Mucosa of rectum (tissue), 2 donors: ENCODE measurements around the gene ZNF775.
A peak's percentile ranks its signal among the peaks of the same experiment; 100 is the strongest.

ENCODE experiments used
- H3K27ac ChIP-seq, 2 donors: one replicate each; pipeline ENCODE4 v1.7.0; 2013; ENCODE audit warnings: inconsistent platforms in 2 of 2, low read depth in 2 of 2, low read length in 2 of 2
- H3K27me3 ChIP-seq, 2 donors: one replicate each; pipeline ENCODE4 v1.7.0; 2013; ENCODE audit warnings: low read length in 2 of 2; ENCODE audit not compliant: control insufficient read depth in 2 of 2, insufficient read depth in 2 of 2
- H3K36me3 ChIP-seq, 2 donors: one replicate each; pipeline ENCODE4 v1.7.0; 2013; ENCODE audit warnings: low read length in 2 of 2; ENCODE audit not compliant: control insufficient read depth in 2 of 2, insufficient read depth in 2 of 2
- H3K4me1 ChIP-seq, 2 donors: one replicate each; pipeline ENCODE4 v1.7.0; 2013; ENCODE audit warnings: low read length in 2 of 2, mild to moderate bottlenecking in 1 of 2; ENCODE audit not compliant: control insufficient read depth in 2 of 2, insufficient read depth in 2 of 2
- H3K4me3 ChIP-seq, 2 donors: one replicate each; pipeline ENCODE4 v1.7.0; 2013; ENCODE audit warnings: low read length in 2 of 2
- H3K9ac ChIP-seq, 2 donors: one replicate each; pipeline ENCODE4 v1.7.0; 2013; ENCODE audit warnings: low read length in 2 of 2, low read depth in 1 of 2, mild to moderate bottlenecking in 1 of 2
- H3K9me3 ChIP-seq, 2 donors: one replicate each; pipeline ENCODE4 v1.7.0; 2013; ENCODE audit warnings: low read length in 2 of 2; ENCODE audit not compliant: control insufficient read depth in 2 of 2
- donor health status: healthy.
- donor health status: Normal muscosa, but diverticular disease.

The ZNF775 gene

GRCh38 chr7:150359622-150360362, 19.3 kb upstream of the ZNF775 start:
- no peak overlapping the region for H3K27ac ChIP-seq
- H3K9me3 ChIP-seq = no peaks in the 10 kb centered on the region
- H3K4me3 ChIP-seq = no peak overlapping the region
- H3K4me1 ChIP-seq = peaks cover 9 to 11% of the 10 kb centered on the region in 2 donors
- no peaks in the 10 kb centered on the region for H3K36me3 ChIP-seq
- no peaks in the 10 kb centered on the region for H3K27me3 ChIP-seq
- H3K9ac ChIP-seq = no peak overlapping the region

DNA sequence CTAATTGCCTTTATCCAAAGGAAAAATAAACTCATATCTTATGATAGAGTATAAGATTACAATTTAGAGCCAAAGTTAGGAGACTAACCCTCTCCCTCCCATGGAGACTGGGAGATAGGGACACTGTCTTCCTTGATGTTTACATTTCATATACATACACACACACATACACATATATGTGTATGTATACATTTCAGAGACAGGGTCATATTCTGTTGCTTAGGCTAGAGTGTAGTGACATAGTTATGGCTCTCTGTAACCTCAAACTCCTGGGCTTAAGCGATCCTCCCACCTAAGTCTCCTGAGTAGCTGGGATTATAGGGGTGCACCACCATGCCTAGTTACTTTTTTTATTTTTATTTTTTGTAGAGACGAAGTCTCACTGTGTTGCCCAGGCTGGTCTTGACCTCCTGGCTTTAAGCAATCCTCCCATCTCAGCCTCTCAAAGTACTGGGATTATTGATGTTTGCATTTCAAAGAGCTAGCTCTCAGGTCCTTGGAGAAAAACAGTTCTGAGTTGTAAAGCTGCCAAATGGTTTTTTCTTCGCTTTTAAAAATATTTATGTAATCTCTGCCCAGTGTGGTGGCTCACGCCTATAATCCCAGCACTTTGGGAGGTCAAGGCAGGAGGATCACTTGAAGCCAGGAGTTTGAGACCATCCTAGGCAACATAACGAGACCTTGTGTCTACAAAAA, 18.6 kb upstream of the ZNF775 start:
- no peak overlapping the region for H3K27ac ChIP-seq
- no peak overlapping the region for H3K4me3 ChIP-seq
- H3K36me3 ChIP-seq = no peaks in the 10 kb centered on the region
- no peaks in the 10 kb centered on the region for H3K9me3 ChIP-seq
- H3K27me3 ChIP-seq = no peaks in the 10 kb centered on the region
- peaks cover 6 to 9% of the 10 kb centered on the region in 2 donors for H3K4me1 ChIP-seq
- no peak overlapping the region for H3K9ac ChIP-seq

GRCh38 chr7:150361402-150361801, 17.7 kb upstream of the ZNF775 start:
- Histone ChIP-seq H3K36me3 (no peaks in the 10 kb centered on the region), H3K27ac (no peak overlapping the region), H3K9ac (no peak overlapping the region), H3K4me1 (peaks cover 2 to 9% of the 10 kb centered on the region in 2 donors), H3K4me3 (no peak overlapping the region), H3K27me3 (no peaks in the 10 kb centered on the region), H3K9me3 (no peaks in the 10 kb centered on the region)

DNA sequence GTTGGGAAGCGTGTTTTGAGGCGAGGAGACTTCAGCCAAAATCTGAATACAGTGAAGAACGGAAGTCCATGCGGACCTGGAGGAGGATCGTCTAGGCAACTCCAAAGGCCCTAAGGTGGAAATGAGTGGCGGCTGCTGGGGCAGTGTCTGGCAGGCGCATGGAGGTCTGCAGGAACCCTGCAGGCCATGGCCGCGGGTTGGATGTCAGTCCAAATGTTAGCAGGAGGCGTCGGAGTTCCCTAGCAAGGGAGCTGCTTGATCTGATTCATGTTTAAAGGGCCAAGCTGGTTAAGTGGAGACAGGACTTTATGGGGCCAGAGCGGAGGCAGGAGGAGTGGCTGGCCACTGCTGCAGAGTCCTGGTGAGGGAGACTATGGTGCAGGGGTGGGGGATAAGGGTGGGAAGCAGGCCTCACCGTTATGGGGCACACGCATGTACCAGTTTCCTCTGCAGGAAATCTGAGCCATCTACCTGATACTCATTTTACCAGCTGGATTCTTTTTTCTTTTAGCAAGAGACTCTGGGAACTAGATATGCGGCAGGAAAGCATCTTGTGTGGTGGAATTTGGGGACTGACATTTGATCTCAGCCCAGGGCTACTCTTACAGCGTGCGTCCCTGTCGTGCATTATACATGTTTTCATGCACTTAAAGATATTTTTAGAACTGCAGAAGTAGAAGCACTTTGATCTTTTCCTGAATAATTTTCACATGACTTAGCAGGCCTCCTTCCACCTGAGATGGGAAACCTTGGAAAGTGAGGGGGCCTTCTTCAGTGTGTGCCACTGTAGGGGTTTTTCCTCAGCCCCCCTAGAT, 17.1 kb upstream of the ZNF775 start:
- Histone ChIP-seq H3K4me3 (no peak overlapping the region), H3K36me3 (no peaks in the 10 kb centered on the region), H3K9me3 (no peaks in the 10 kb centered on the region), H3K27me3 (no peaks in the 10 kb centered on the region), H3K9ac (no peak overlapping the region), H3K27ac (no peak overlapping the region), H3K4me1 (peaks cover 0 to 10% of the 10 kb centered on the region in 2 donors)

DNA sequence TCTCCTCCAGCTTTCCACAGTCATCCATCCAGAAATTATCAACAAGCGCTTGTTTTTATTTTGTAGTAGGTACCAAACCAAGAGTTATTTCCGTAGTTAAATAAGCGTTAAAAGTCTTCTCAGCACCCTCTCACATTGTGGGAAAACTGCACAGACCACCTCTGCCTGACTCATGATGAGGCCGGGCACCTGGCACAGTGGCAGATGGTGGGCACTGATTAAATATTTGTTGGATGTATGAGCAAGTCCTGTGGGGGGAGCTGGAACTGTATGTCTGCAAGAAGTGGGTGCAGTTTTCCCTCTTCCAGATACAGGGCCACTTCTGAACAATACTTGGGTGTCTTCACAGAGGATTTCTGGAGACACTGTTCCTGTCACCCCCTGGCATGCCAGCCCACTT, 15.8 kb upstream of the ZNF775 start:
- Histone ChIP-seq H3K36me3 (no peaks in the 10 kb centered on the region), H3K27me3 (no peaks in the 10 kb centered on the region), H3K9me3 (no peaks in the 10 kb centered on the region), H3K4me1 (peaks cover 11 to 13% of the 10 kb centered on the region in 2 donors), H3K4me3 (no peak overlapping the region), H3K27ac (no peak overlapping the region), H3K9ac (no peak overlapping the region)

- Histone ChIP-seq H3K9ac (no peak overlapping the region), H3K36me3 (no peaks in the 10 kb centered on the region), H3K4me3 (no peak overlapping the region), H3K9me3 (no peaks in the 10 kb centered on the region), H3K27me3 (no peaks in the 10 kb centered on the region), H3K27ac (no peak overlapping the region), H3K4me1 (peaks cover 11 to 13% of the 10 kb centered on the region in 2 donors)
Observed at GRCh38 chr7:150363872-150364271, 15.3 kb upstream of the ZNF775 start.

- H3K27me3 ChIP-seq = no peaks in the 10 kb centered on the region
- peak overlapping the region in 1 of 2 donors; percentile 40 for H3K27ac ChIP-seq
- H3K9me3 ChIP-seq = no peaks in the 10 kb centered on the region
- H3K4me3 ChIP-seq = no peak overlapping the region
- H3K9ac ChIP-seq = no peak overlapping the region
- H3K4me1 ChIP-seq = peaks cover 20 to 23% of the 10 kb centered on the region in 2 donors
- peaks cover 2% of the 10 kb centered on the region in 2 donors for H3K36me3 ChIP-seq
Observed at GRCh38 chr7:150365194-150365593, 13.9 kb upstream of the ZNF775 start.

DNA sequence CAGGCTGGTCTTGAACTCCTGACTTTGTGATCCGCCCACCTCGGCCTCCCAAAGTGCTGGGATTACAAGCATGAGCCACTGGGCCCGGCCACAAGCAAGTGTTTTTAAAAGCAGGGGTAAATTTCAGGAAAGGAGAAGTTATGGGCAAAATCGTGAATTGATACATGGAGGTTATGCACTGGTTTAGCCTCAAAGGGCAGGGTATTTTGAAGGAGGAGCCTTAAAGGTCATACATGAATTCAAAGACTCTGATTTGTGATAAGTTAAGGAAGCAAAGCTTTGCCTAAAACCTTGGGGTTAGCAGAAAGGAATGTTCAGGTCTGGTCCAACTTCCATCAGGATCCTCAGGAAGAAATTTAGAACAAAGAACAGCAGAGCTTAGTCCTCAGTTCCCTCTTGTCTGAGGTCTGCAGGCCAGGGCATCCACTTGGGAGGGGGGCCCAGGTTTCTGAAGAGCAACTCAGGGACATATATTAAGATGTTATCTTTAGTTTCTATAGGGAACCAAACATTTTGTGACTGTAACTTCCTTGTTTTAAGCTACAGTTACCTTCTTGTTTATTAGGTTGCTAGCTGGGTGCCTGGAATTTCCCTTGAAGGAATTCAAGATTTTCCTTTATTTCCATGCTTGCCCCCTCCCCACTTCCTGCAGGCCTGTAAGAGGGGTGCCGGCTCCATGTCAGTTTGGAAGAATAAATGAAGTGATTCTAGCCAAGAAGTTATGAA, 13.3 kb upstream of the ZNF775 start:
- H3K4me3 ChIP-seq = no peak overlapping the region
- no peaks in the 10 kb centered on the region for H3K9me3 ChIP-seq
- peak overlapping the region; percentile 15 to 40 for H3K27ac ChIP-seq
- H3K27me3 ChIP-seq = no peaks in the 10 kb centered on the region
- H3K4me1 ChIP-seq = peaks cover 26 to 29% of the 10 kb centered on the region in 2 donors
- peaks cover 2 to 8% of the 10 kb centered on the region in 2 donors for H3K36me3 ChIP-seq
- H3K9ac ChIP-seq = peak overlapping the region in 1 of 2 donors; percentile 41

- Histone ChIP-seq H3K27ac (peak overlapping the region; percentile 94 to 96), H3K4me3 (peak overlapping the region; percentile 84 to 97), H3K9ac (peak overlapping the region; percentile 83 to 85), H3K36me3 (peaks cover 6 to 16% of the 10 kb centered on the region in 2 donors), H3K4me1 (peaks cover 36 to 40% of the 10 kb centered on the region in 2 donors), H3K9me3 (no peaks in the 10 kb centered on the region), H3K27me3 (no peaks in the 10 kb centered on the region)
Observed at GRCh38 chr7:150367677-150368095, 11.4 kb upstream of the ZNF775 start.
